ENCODE measurements around the gene KCNMA1.

DNA sequence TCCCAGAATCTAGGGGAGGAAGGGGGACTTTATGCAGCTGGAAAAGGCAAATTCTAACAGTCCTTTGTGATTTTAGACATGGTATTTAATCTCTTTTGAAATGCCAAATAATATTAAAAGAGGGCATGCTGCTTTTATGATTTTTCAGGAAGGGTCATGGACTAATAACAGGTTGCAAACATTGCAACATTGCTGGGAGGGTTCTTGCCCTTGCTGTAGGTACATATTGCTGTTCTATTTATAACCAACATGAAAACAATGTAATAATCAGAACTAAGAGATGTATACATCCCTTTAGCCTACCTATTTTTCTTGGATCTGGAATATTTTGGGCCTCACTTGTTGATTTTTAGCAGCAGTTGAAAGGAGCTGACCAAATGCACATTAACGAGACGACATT lies 411.6 kb downstream of the KCNMA1 start:
- TF ChIP-seq, protein P1, sequence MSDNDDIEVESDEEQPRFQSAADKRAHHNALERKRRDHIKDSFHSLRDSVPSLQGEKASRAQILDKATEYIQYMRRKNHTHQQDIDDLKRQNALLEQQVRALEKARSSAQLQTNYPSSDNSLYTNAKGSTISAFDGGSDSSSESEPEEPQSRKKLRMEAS (IDR thresholded peaks at IDR 0.05): no peak
- TF ChIP-seq, protein P2, sequence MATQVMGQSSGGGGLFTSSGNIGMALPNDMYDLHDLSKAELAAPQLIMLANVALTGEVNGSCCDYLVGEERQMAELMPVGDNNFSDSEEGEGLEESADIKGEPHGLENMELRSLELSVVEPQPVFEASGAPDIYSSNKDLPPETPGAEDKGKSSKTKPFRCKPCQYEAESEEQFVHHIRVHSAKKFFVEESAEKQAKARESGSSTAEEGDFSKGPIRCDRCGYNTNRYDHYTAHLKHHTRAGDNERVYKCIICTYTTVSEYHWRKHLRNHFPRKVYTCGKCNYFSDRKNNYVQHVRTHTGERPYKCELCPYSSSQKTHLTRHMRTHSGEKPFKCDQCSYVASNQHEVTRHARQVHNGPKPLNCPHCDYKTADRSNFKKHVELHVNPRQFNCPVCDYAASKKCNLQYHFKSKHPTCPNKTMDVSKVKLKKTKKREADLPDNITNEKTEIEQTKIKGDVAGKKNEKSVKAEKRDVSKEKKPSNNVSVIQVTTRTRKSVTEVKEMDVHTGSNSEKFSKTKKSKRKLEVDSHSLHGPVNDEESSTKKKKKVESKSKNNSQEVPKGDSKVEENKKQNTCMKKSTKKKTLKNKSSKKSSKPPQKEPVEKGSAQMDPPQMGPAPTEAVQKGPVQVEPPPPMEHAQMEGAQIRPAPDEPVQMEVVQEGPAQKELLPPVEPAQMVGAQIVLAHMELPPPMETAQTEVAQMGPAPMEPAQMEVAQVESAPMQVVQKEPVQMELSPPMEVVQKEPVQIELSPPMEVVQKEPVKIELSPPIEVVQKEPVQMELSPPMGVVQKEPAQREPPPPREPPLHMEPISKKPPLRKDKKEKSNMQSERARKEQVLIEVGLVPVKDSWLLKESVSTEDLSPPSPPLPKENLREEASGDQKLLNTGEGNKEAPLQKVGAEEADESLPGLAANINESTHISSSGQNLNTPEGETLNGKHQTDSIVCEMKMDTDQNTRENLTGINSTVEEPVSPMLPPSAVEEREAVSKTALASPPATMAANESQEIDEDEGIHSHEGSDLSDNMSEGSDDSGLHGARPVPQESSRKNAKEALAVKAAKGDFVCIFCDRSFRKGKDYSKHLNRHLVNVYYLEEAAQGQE (IDR thresholded peaks at IDR 0.05; ENCODE audit: low read depth): no peak
- TF ChIP-seq RAD21 (IDR thresholded peaks at IDR 0.05; ENCODE audit: low read depth) (no peak), EP300 (IDR thresholded peaks at IDR 0.05; ENCODE audit: borderline replicate concordance) (no peak), EGR1 (IDR thresholded peaks at IDR 0.05) (no peak), TEAD4 (IDR thresholded peaks at IDR 0.05) (no peak)

All from Ishikawa (cell line).